H1 (cell line): Measurements from ENCODE around the gene TBX6. TPM values are rescaled to one million over a fixed set of nuclear protein-coding genes. Genes with fewer than 3 reads are reported as not detected.

Experiments used
- BACH1 ChIP-seq: IDR thresholded peaks from 2 replicates; pipeline ENCODE4 v1.6.1; 2012; ENCODE audit warnings: low read length, improper control_type of control experiment
- MAFK ChIP-seq: IDR thresholded peaks from 2 replicates; pipeline ENCODE4 v1.6.1; 2012; ENCODE audit warnings: low read depth, mild to moderate bottlenecking, improper control_type of control experiment, low read length
- RNF2 ChIP-seq: fragments of 200-900, 300-1000 bp; sonication (generic); IDR thresholded peaks from 2 replicates; pipeline ENCODE4 v1.7.1; 2016; ENCODE audit warnings: borderline replicate concordance, low read depth, mild to moderate bottlenecking, antibody characterized with exemption, low read length; ENCODE audit not compliant: poor library complexity, severe bottlenecking; ENCODE audit errors: missing control alignments
- TEAD4 ChIP-seq: IDR thresholded peaks from 2 replicates; pipeline ENCODE4 v1.6.1; 2012; ENCODE audit warnings: low read depth, low read length, inconsistent platforms, mixed read lengths
- polyA plus RNA-seq, 7 experiments: library from polyadenylated mRNA; depleted of rRNA in 3 of 7; stranded (reverse) in 5 of 7; unstranded in 2 of 7; fragments of >200 nt in 5 of 7; fragments of 200-250 nt in 2 of 7; gene quantifications; 1 replicate in 5 of 7; 2 replicates in 1 of 7; 4 replicates in 1 of 7; pipeline versions ENCODE4 v1.2.1 to v1.2.3, GENCODE V29; 2011 to 2013; ENCODE audit warnings: missing spikeins in 2 of 7, mixed read lengths in 2 of 7
- total RNA-seq: library from RNA; stranded (reverse); fragmentation: NEBNext Ultra II Directional; extraction: Animal tissue kit (Norgen Biotek cat#: 25700); gene quantifications from 2 replicates; pipeline ENCODE4 v1.2.1, GENCODE V29; 2021
- TF ChIP-seq, protein P1 (sequence below): fragments of 300-600 bp; sonication (generic); IDR thresholded peaks from 2 replicates; pipeline ENCODE4 v1.7.1; 2012; ENCODE audit warnings: low read length, moderate library complexity, mild to moderate bottlenecking, inconsistent platforms; ENCODE audit not compliant: insufficient replicate concordance

Gene TBX6
- total and polyA plus RNA-seq, 2 of the 8 experiments (the other 6 are each of a cell fraction or from before 2014, with no cell fraction given): 2.2 to 2.8 TPM

DNA sequence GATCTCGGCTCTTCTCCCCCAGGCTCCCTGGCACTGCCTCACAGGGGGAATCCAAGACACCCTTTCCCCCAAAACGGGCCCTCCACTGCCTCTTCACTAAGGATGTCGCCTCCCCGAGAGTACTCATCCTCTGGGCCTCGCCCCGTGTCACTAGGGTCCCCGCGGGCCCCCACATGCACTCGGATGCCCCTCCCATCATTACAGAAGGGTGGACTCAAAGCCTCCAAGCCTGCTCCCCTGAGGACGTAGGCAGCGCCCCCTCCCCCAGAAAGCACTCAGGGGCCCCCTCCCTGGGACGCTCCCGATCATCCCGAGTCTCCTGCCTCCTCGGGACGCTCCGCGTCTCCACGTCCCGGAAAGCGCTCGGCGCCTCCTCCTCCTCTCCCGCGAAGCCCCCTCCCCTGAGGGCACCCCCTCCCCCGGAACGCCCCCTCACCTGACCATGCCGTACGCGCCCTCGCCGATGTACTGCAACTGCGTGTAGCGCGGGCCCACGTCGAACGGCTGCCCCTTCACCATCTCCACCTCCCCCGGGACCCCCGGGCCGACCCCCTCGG lies 31.0 kb upstream of the TBX6 start (continued):
- TF ChIP-seq, protein P1, sequence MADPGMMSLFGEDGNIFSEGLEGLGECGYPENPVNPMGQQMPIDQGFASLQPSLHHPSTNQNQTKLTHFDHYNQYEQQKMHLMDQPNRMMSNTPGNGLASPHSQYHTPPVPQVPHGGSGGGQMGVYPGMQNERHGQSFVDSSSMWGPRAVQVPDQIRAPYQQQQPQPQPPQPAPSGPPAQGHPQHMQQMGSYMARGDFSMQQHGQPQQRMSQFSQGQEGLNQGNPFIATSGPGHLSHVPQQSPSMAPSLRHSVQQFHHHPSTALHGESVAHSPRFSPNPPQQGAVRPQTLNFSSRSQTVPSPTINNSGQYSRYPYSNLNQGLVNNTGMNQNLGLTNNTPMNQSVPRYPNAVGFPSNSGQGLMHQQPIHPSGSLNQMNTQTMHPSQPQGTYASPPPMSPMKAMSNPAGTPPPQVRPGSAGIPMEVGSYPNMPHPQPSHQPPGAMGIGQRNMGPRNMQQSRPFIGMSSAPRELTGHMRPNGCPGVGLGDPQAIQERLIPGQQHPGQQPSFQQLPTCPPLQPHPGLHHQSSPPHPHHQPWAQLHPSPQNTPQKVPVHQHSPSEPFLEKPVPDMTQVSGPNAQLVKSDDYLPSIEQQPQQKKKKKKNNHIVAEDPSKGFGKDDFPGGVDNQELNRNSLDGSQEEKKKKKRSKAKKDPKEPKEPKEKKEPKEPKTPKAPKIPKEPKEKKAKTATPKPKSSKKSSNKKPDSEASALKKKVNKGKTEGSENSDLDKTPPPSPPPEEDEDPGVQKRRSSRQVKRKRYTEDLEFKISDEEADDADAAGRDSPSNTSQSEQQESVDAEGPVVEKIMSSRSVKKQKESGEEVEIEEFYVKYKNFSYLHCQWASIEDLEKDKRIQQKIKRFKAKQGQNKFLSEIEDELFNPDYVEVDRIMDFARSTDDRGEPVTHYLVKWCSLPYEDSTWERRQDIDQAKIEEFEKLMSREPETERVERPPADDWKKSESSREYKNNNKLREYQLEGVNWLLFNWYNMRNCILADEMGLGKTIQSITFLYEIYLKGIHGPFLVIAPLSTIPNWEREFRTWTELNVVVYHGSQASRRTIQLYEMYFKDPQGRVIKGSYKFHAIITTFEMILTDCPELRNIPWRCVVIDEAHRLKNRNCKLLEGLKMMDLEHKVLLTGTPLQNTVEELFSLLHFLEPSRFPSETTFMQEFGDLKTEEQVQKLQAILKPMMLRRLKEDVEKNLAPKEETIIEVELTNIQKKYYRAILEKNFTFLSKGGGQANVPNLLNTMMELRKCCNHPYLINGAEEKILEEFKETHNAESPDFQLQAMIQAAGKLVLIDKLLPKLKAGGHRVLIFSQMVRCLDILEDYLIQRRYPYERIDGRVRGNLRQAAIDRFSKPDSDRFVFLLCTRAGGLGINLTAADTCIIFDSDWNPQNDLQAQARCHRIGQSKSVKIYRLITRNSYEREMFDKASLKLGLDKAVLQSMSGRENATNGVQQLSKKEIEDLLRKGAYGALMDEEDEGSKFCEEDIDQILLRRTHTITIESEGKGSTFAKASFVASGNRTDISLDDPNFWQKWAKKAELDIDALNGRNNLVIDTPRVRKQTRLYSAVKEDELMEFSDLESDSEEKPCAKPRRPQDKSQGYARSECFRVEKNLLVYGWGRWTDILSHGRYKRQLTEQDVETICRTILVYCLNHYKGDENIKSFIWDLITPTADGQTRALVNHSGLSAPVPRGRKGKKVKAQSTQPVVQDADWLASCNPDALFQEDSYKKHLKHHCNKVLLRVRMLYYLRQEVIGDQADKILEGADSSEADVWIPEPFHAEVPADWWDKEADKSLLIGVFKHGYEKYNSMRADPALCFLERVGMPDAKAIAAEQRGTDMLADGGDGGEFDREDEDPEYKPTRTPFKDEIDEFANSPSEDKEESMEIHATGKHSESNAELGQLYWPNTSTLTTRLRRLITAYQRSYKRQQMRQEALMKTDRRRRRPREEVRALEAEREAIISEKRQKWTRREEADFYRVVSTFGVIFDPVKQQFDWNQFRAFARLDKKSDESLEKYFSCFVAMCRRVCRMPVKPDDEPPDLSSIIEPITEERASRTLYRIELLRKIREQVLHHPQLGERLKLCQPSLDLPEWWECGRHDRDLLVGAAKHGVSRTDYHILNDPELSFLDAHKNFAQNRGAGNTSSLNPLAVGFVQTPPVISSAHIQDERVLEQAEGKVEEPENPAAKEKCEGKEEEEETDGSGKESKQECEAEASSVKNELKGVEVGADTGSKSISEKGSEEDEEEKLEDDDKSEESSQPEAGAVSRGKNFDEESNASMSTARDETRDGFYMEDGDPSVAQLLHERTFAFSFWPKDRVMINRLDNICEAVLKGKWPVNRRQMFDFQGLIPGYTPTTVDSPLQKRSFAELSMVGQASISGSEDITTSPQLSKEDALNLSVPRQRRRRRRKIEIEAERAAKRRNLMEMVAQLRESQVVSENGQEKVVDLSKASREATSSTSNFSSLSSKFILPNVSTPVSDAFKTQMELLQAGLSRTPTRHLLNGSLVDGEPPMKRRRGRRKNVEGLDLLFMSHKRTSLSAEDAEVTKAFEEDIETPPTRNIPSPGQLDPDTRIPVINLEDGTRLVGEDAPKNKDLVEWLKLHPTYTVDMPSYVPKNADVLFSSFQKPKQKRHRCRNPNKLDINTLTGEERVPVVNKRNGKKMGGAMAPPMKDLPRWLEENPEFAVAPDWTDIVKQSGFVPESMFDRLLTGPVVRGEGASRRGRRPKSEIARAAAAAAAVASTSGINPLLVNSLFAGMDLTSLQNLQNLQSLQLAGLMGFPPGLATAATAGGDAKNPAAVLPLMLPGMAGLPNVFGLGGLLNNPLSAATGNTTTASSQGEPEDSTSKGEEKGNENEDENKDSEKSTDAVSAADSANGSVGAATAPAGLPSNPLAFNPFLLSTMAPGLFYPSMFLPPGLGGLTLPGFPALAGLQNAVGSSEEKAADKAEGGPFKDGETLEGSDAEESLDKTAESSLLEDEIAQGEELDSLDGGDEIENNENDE: no peak
- TF ChIP-seq BACH1 (no peak), TEAD4 (no peak), RNF2 (no peak), MAFK (no peak)
